ENCODE data around the gene TMIE. TPM values are rescaled to one million over a fixed set of nuclear protein-coding genes. Genes with fewer than 3 reads are reported as not detected.

Gene TMIE
- total RNA-seq, 1 donor = 0.31 TPM

GRCh38 chr3:46715507-46716175 lies 14.4 kb downstream of the TMIE start:
- Histone ChIP-seq H3K4me1 (ENCODE audit: insufficient read depth, low read length) (no peaks in the 10 kb centered on the region), H3K27me3 (ENCODE audit: insufficient read depth, low read length) (peaks cover under 1% of the 10 kb centered on the region), H3K4me3 (ENCODE audit: low read length) (no peak overlapping the region), H3K9me3 (ENCODE audit: low read depth, low read length) (no peaks in the 10 kb centered on the region)

GRCh38 chr3:46716461-46717441 lies 15.6 kb downstream of the TMIE start:
- peaks cover 4% of the 10 kb centered on the region for H3K27me3 ChIP-seq (ENCODE audit: insufficient read depth, low read length)
- H3K4me1 ChIP-seq (ENCODE audit: insufficient read depth, low read length) = no peaks in the 10 kb centered on the region
- H3K4me3 ChIP-seq (ENCODE audit: low read length) = no peak overlapping the region
- no peaks in the 10 kb centered on the region for H3K9me3 ChIP-seq (ENCODE audit: low read depth, low read length)

DNA sequence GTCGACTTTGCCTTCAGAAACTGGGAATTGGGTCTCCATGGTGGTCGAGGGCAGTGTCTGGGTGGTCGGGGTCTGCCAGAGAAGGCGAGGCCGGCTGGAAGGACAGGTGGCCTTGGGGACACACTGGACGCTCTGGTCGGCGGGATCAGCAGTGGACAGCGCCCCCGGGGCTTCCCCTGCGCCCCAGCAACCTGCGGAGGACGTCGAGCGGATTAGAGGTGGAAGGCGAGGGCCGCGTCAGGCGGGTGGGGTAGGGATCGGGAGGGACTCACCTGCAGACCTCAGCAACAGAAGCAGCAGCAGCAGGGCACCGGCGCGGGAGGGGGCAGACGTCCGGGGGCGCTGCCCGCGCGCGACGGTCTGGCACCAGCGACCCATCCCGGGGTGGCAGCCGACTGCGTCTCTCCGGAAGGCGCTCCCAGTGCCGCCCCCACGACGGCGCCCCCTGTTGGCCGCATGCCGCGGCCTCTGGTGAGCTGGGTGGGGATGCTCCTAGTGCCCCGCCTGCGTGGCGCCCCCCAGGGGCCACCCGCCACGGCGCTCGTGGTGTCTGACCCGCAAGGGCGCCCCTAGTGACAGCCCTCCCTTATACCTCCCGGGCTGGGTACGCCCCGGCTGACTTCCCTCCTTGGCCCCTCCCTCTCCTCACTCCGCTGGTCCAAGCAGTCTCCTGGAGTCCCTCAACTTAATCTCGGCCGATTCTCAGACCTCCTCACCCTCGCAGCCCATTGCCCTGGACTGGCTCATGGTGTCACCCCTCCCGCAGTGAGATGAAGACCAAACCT lies 16.4 kb downstream of the TMIE start, which contains the start of gene PRSS50:
TSS of gene PRSS50 (minus strand) at position 423 of the 785 bp plus-strand sequence. CDS start at position 378, 45 bp downstream.
- Histone ChIP-seq H3K4me3 (ENCODE audit: low read length) (no peak within 1 kb of the TSS), H3K27me3 (ENCODE audit: insufficient read depth, low read length) (peaks cover 4% of the 10 kb centered on the region), H3K4me1 (ENCODE audit: insufficient read depth, low read length) (no peaks in the 10 kb centered on the region), H3K9me3 (ENCODE audit: low read depth, low read length) (no peaks in the 10 kb centered on the region)

DNA sequence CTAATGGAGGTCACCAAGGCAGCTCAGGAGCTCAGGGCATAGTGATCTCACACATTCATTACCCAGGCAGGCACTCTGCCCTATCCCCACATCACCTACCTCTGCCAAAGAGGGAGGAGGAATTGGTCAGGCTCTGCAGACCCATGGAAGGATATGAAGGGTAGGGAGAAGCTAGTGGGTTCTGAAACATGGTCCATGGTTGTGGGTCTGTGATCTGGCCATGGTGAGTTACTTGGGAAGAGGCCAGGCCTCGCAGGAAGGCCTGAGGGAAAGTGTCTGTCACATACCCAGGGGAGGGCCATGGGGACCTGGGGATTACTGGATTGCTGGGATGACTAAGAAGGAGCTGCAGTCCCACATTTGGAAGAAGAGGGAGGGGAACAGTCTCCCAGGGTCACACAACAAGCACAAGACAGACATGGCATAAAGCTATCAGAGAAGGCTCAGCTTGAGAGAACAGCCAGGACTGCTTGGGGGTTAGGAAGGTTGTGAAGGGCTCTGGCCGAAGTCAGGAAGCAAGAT lies 17.9 kb downstream of the TMIE start:
- H3K27me3 ChIP-seq (ENCODE audit: insufficient read depth, low read length) = peaks cover 4% of the 10 kb centered on the region
- H3K4me3 ChIP-seq (ENCODE audit: low read length) = no peak overlapping the region
- no peaks in the 10 kb centered on the region for H3K9me3 ChIP-seq (ENCODE audit: low read depth, low read length)
- H3K4me1 ChIP-seq (ENCODE audit: insufficient read depth, low read length) = no peaks in the 10 kb centered on the region

DNA sequence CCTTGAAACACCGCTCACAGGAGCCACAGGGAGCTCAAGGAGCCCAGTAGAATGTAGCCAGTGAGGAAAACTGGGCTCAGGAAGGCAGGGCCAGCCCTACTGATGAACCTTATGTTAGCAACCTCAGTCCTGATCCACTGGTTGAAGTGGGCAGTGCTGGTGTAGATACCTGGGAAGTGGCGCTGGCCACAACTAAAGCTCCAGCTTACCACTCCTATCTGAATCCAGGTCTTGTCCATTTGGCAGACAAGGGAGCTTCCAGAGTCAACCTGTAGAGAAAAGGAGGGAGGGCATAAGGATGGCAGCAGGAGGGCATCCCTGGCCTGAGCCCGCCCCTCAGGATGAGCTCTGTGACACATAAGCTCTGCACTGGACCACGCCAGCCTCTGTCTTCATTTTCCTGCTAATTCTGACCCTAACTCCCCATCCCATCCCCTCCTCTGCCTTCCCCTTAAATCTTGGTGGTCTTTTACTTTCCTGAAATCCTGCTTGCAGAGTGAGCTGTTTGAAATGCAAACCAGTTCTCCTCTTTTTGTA lies 18.6 kb downstream of the TMIE start:
- peaks cover 4% of the 10 kb centered on the region for H3K27me3 ChIP-seq (ENCODE audit: insufficient read depth, low read length)
- no peaks in the 10 kb centered on the region for H3K9me3 ChIP-seq (ENCODE audit: low read depth, low read length)
- no peak overlapping the region for H3K4me3 ChIP-seq (ENCODE audit: low read length)
- H3K4me1 ChIP-seq (ENCODE audit: insufficient read depth, low read length) = no peaks in the 10 kb centered on the region

- H3K4me3 ChIP-seq (ENCODE audit: low read length) = no peak overlapping the region
- no peaks in the 10 kb centered on the region for H3K9me3 ChIP-seq (ENCODE audit: low read depth, low read length)
- peaks cover 4% of the 10 kb centered on the region for H3K27me3 ChIP-seq (ENCODE audit: insufficient read depth, low read length)
- no peaks in the 10 kb centered on the region for H3K4me1 ChIP-seq (ENCODE audit: insufficient read depth, low read length)
These were observed 19.8 kb downstream of the TMIE start for GRCh38 chr3:46721009-46721408.

GRCh38 chr3:46722443-46722842 lies 21.3 kb downstream of the TMIE start:
- H3K4me3 ChIP-seq (ENCODE audit: low read length) = no peak overlapping the region
- H3K4me1 ChIP-seq (ENCODE audit: insufficient read depth, low read length) = no peaks in the 10 kb centered on the region
- peaks cover 4% of the 10 kb centered on the region for H3K27me3 ChIP-seq (ENCODE audit: insufficient read depth, low read length)
- H3K9me3 ChIP-seq (ENCODE audit: low read depth, low read length) = no peaks in the 10 kb centered on the region

- Histone ChIP-seq H3K27me3 (ENCODE audit: insufficient read depth, low read length) (peaks cover 4% of the 10 kb centered on the region), H3K4me1 (ENCODE audit: insufficient read depth, low read length) (no peaks in the 10 kb centered on the region), H3K9me3 (ENCODE audit: low read depth, low read length) (no peaks in the 10 kb centered on the region), H3K4me3 (ENCODE audit: low read length) (no peak overlapping the region)
These were observed 23.2 kb downstream of the TMIE start for GRCh38 chr3:46724424-46724823.

- Histone ChIP-seq H3K9me3 (ENCODE audit: low read depth, low read length) (no peaks in the 10 kb centered on the region), H3K4me1 (ENCODE audit: insufficient read depth, low read length) (no peaks in the 10 kb centered on the region), H3K4me3 (ENCODE audit: low read length) (no peak overlapping the region), H3K27me3 (ENCODE audit: insufficient read depth, low read length) (peaks cover 3% of the 10 kb centered on the region)
These were observed 24.6 kb downstream of the TMIE start for GRCh38 chr3:46725621-46726314.

- no peaks in the 10 kb centered on the region for H3K27me3 ChIP-seq (ENCODE audit: insufficient read depth, low read length)
- H3K4me1 ChIP-seq (ENCODE audit: insufficient read depth, low read length) = no peaks in the 10 kb centered on the region
- H3K9me3 ChIP-seq (ENCODE audit: low read depth, low read length) = no peaks in the 10 kb centered on the region
- no peak overlapping the region for H3K4me3 ChIP-seq (ENCODE audit: low read length)
These were observed 27.8 kb downstream of the TMIE start for GRCh38 chr3:46729038-46729437.

DNA sequence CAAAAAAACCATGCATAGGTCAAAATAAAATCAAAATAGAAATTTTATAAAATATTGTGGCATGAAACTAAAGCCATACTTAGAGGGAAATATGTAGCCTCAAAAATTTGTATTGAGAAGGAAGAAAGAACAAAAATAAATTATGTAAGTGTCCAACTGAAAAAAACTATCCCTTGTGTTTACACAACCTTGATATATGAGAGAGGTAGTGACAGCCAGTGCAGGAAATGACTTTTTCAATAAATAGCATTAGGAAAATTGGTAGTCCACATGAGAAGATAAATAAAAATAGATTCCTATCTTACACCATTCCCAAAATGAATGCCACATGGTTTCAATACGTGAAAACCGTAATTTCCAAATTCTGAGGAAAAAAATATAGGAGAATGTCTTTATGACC lies 29.6 kb downstream of the TMIE start:
- Histone ChIP-seq H3K4me1 (ENCODE audit: insufficient read depth, low read length) (no peaks in the 10 kb centered on the region), H3K9me3 (ENCODE audit: low read depth, low read length) (no peaks in the 10 kb centered on the region), H3K4me3 (ENCODE audit: low read length) (no peak overlapping the region), H3K27me3 (ENCODE audit: insufficient read depth, low read length) (no peaks in the 10 kb centered on the region)

GRCh38 chr3:46731795-46732194 lies 30.6 kb downstream of the TMIE start:
- Histone ChIP-seq H3K27me3 (ENCODE audit: insufficient read depth, low read length) (no peaks in the 10 kb centered on the region), H3K4me1 (ENCODE audit: insufficient read depth, low read length) (no peaks in the 10 kb centered on the region), H3K9me3 (ENCODE audit: low read depth, low read length) (no peaks in the 10 kb centered on the region), H3K4me3 (ENCODE audit: low read length) (no peak overlapping the region)

DNA sequence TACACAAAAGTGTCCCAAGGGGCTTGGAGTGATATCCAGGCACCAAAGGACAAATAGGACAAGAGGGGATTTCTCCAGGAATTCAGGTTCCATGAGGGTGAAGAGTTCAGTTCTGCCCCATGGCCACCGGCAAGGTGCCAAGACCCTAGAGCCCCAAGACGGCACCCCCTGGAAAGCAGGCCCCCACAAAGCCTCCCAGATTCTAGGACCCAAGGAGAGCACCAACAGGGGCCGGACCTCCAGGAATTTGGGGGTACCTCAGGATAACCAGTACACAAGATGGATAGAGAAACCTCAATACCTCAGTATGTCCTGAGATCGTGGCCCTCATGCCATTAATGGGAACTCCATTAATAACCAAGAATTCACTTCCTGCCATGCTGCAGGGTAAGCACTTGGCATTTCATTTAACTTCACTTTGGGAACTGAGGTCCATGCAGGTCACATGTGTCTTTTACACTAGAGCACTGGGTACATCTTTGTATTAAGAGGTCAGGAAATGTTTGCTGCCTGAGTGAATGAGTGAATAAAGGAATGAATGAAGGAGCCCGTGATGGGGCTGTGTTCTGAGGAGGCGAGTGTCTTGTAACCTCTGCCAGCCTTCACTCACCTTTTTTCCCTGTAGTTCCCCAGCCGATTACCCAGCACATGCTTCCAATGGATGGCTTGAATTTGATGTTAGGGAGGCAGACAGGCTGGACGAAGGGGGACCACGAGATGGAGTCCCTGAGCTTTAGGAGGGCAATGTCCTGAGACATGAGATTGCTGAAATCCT lies 32.0 kb downstream of the TMIE start:
- no peaks in the 10 kb centered on the region for H3K4me1 ChIP-seq (ENCODE audit: insufficient read depth, low read length)
- no peaks in the 10 kb centered on the region for H3K9me3 ChIP-seq (ENCODE audit: low read depth, low read length)
- no peaks in the 10 kb centered on the region for H3K27me3 ChIP-seq (ENCODE audit: insufficient read depth, low read length)
- H3K4me3 ChIP-seq (ENCODE audit: low read length) = no peak overlapping the region
